ENCODE measurements around the gene TRIM17.

TRIM17 gene

GRCh38 chr1:228400692-228401454 lies 15.8 kb downstream of the TRIM17 start:
- no peak for DNase-seq (ENCODE audit: low read depth)

DNA sequence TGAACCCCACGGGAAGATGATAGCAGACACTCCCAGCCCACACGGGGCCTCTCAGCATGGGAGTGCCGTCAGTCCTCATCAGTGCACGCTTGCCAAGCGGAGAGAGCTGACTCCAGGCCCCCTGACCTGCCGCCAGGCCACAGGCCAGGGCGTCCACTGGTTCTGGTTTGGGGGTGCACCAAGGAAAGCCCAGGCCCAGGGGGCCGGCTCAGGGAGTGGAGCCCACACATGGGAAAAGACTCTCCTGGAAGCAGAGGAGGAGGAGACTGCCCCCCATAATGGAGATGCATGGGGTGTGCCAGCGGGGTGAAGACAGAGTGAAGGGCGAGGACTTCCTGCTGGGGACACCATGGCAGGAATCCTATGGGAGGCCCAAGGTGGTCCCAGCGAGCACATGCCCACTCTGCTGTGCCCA lies 16.4 kb downstream of the TRIM17 start:
- DNase-seq (ENCODE audit: low read depth): no peak

DNA sequence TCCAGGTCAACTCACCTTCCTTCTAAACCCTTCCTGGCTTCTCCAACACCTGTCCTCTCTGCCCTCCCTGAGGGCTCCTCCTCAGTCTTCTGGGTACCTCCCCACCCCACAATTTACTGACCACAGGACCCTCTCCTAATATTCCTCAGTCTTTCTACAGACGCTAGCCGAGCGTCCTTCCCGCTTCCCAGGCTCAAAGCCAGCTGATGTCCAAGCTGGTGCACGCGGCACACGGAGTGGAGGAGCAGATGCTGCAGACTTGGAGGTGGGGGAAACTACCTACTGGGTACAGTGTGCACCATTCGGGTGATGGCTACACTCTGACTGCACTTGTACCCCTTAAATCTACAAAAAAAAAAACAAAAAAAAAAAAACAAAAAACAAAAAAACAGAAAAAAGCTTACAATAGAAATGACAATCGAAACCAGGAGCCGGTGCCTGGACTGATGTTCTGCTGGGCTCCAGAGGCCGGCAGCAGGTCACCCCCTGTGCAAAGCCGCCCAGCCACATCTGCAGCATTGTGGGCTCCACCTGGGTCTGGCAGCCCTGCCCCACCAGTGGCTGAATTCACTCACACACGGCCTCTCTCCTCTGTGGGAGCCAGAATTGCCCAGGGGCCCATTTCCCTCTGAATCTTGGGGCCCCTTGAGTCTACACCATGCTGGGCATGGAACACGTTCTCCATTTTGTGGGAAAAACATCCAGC lies 17.0 kb downstream of the TRIM17 start:
- no peak for DNase-seq (ENCODE audit: low read depth)

- no peak for DNase-seq (ENCODE audit: low read depth)
Measured at GRCh38 chr1:228398741-228399461, 17.8 kb downstream of the TRIM17 start.

GRCh38 chr1:228397966-228398365 lies 18.7 kb downstream of the TRIM17 start:
- no peak for DNase-seq (ENCODE audit: low read depth)

DNA sequence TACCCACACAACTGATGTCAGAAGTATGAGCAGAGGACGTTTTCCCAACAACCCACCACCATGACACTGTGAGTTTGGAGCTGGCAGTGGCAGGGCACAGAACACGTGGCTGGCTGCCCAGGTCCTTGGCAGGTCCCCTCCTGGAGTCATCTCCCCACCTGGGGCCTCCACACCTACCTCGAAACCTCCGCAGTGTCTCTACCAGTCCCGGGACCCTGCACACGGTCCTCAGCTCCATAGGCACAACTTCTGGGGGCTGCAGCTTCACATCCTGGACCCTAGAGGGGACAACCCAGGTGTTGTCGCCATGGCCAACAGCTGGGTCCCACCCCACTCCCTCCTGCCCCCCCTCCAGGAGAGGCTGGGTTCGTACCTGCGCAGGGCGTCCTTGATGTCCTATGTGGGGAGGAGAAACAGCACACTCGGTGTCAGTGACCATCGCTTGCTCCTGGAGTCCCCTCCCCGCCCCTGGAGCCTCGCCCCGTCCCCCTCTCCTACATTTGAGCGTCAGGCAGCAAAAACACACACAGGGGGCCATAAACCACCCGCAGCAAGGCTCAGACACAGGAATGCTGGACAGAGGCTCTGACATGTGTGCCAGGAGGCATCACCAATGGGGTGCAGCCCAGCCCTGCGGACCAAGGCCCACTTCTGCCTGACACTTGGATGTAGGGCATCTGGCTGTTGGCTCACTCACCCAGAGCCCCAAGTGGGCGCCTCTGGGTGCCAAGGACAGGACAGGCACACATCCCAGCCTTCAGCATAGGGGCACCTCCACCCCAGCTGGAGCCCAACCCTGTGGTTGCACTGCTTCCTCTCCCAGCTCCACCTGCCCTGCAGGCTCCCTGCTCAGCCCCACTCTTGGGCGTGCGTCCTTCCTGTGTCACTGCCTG lies 19.6 kb downstream of the TRIM17 start:
- DNase-seq (ENCODE audit: low read depth): no peak

DNA sequence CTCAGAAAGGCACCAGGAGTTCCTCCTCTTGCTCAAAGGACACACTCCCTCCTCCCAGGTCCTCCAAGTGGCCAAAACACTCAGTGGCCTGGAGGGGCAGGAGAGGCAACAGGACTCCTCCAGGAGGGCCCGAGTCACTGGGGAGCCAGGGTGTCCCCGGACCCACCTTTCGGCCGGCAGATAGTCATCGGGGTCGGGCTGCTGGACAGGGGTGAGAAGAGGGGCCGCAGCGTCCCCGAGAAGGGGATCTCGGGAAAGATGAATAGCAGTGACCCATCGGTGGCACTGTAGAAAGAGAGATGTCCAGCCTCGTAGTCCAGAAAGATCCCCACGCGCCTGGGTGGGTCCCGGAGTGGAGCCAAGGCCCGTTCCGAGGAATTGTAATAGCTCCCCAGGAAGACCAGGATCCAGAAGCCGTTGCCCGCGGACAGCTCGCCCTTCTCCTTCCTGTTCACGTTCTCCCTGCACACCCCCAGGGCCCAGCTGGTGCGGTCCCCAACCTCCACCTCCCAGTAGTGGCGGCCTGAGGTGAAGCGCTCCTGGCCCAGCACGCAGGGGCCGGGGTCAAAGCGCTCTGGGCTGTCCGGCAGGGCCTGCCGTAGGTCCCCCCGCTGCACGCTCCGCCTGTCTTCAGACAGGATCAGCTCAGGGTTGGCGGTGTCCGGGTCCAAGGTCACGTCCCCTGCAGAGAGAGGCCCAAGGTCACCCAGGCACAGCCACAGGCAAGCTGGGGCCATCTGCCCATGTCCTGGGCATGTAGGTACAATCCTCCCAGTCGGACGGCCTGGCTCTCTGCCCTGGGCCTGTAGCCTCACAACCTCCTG lies 21.9 kb downstream of the TRIM17 start:
- no peak for DNase-seq (ENCODE audit: low read depth)

GRCh38 chr1:228393811-228394570 lies 22.7 kb downstream of the TRIM17 start:
- DNase-seq (ENCODE audit: low read depth): no peak

GRCh38 chr1:228393268-228393701 lies 23.4 kb downstream of the TRIM17 start:
- DNase-seq (ENCODE audit: low read depth): no peak

- no peak for DNase-seq (ENCODE audit: low read depth)
Measured at GRCh38 chr1:228392111-228392936, 24.3 kb downstream of the TRIM17 start.

DNA sequence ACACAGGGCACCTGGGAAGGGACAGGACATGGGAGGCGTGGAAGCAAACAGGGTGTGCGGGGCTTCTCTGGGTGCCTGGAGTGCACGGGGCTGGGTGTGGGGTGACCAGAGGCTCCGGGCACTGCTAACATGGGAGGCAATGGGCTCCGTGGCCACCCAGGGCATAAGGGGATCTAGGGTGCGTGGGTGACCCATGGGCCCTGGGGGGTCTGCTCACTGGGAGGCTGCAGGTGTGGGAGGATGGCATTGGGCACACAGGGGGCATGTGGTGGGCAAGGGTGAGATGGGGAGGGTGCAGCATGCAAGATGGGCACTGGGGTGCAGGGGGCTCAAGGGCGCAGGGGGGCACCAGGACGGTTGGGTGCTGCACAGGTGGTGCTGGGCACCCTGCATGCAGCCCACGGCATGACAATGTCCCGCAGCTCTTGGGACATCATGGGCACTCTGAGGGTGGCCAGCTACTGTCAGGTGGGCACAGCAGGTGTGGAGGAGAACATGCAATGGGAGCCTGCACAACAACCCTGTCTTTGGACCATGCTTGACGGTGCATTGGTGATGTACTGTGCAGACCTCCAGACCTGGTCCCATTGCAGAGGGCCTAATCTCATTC lies 25.1 kb downstream of the TRIM17 start:
- no peak for DNase-seq (ENCODE audit: low read depth)

GRCh38 chr1:228390649-228391048 lies 26.0 kb downstream of the TRIM17 start:
- no peak for DNase-seq (ENCODE audit: low read depth)

- DNase-seq (ENCODE audit: low read depth): no peak
Measured at GRCh38 chr1:228387321-228387720, 29.3 kb downstream of the TRIM17 start.

DNA sequence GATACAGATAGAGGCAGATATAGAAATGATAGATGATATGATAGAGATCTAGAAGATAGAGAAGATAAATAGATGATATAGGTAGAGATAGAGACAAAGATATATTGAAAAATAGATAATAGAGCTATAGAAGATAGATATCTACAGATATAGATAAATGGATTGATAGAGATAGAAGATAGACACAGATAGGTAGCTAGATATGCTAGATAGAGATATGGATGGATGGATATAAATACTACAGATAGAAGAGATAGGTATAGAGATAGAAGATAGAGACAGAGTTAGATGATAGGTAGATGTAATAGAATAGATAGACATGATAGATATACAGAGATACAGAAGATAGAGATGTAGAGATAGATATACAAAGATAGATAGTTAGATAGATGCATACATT lies 31.4 kb downstream of the TRIM17 start:
- DNase-seq (ENCODE audit: low read depth): no peak

GRCh38 chr1:228383773-228384172 lies 32.9 kb downstream of the TRIM17 start:
- no peak for DNase-seq (ENCODE audit: low read depth)

GRCh38 chr1:228381356-228381755 lies 35.3 kb downstream of the TRIM17 start:
- DNase-seq (ENCODE audit: low read depth): no peak

DNA sequence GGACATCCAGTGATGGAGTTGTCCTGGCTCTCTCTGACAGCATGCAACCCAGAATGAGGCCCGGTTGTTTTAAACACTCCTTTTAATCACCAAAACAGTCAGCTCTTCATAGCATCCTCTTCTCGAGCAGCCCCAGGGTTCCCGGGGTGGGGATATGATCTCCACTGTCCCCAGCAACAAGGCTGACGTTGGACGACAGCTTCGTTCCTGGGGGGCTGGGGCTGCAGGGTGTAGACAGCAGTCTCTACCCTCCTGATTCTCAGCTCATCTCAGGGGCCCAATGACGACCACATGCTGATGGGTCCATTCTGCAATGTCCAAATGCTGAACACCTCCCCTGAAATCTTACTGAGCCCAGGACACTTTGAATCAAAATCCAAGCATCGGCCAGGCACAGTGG lies 37.0 kb downstream of the TRIM17 start:
- no peak for DNase-seq (ENCODE audit: low read depth)

- no peak for DNase-seq (ENCODE audit: low read depth)
Measured at GRCh38 chr1:228378873-228379460, 37.7 kb downstream of the TRIM17 start.
